ENCODE measurements around the gene ZNF506. TPM values are rescaled to one million over a fixed set of nuclear protein-coding genes. Genes with fewer than 3 reads are reported as not detected.
A peak's percentile ranks its signal among the peaks of the same experiment; 100 is the strongest.
"Not testable (repeated sequence)": the region's sequence is repeated elsewhere in the genome, so short reads cannot be mapped to it uniquely, and the experiment has no call there.

ZNF506 gene
- total and polyA plus RNA-seq, 2 experiments from 2014 or later = 26.0 to 42.1 TPM

- peaks cover 28% of the 10 kb centered on the region for H3K4me1 Mint-ChIP-seq
- DNase-seq (ENCODE audit: low spot score); H3F3A ChIP-seq (replicated peaks; ENCODE audit: low read depth); H3K36me3 ChIP-seq (ENCODE audit: insufficient read depth); H3K9me2 ChIP-seq (ENCODE audit: insufficient read depth); ATAC-seq; H2AFZ ChIP-seq; H3K27me3 ChIP-seq (ENCODE audit: insufficient read depth); H3K27ac Mint-ChIP-seq; H3K4me3 ChIP-seq; H3K27me3 Mint-ChIP-seq (ENCODE audit: insufficient read depth, low read depth, poor library complexity); H3K9me3 Mint-ChIP-seq; H3K4me3 Mint-ChIP-seq; H3K27ac ChIP-seq (ENCODE audit: low read depth): not testable (repeated sequence)
- H3K79me2 ChIP-seq (replicated peaks; ENCODE audit: insufficient read depth) = peaks cover 91% of the 10 kb centered on the region
- peak overlapping the region; percentile 56; the same call in 1 of the 2 replicates for H3K4me2 ChIP-seq
- H3K36me3 Mint-ChIP-seq (ENCODE audit: low read depth) = peaks cover 64% of the 10 kb centered on the region
- peaks cover 67% of the 10 kb centered on the region for H4K20me1 ChIP-seq (replicated peaks; ENCODE audit: insufficient read depth)
- H3K4me1 ChIP-seq (ENCODE audit: insufficient read depth) = peaks cover 29% of the 10 kb centered on the region
Measured at GRCh38 chr19:19870086-19870485, 48.5 kb upstream of the ZNF506 start.

GRCh38 chr19:19866611-19867248 is 45.2 kb upstream of the ZNF506 start:
- ATAC-seq (peak; percentile 77), DNase-seq (ENCODE audit: low spot score) (peak; percentile 95)
- peak overlapping the region; percentile 97 for H3K4me3 Mint-ChIP-seq
- Histone ChIP-seq H2AFZ (no peak overlapping the region), H3K27me3 (ENCODE audit: insufficient read depth) (no peaks in the 10 kb centered on the region), H3K4me1 (ENCODE audit: insufficient read depth) (peaks cover 29% of the 10 kb centered on the region), H3K36me3 (ENCODE audit: insufficient read depth) (no peaks in the 10 kb centered on the region; the same call in 1 of the 2 replicates), H4K20me1 (replicated peaks; ENCODE audit: insufficient read depth) (peaks cover 43% of the 10 kb centered on the region), H3K27ac (ENCODE audit: low read depth) (peak overlapping the region; percentile 98), H3K79me2 (replicated peaks; ENCODE audit: insufficient read depth) (peaks cover 58% of the 10 kb centered on the region), H3K4me2 (peak overlapping the region; percentile 81), H3K9me2 (ENCODE audit: insufficient read depth) (no peaks in the 10 kb centered on the region), H3F3A (replicated peaks; ENCODE audit: low read depth) (no peaks in the 10 kb centered on the region), H3K4me3 (peak overlapping the region; percentile 78)
- H3K27me3 Mint-ChIP-seq (ENCODE audit: insufficient read depth, low read depth, poor library complexity) = peaks cover 10% of the 10 kb centered on the region
- peaks cover 25% of the 10 kb centered on the region for H3K4me1 Mint-ChIP-seq
- peaks cover 3% of the 10 kb centered on the region; the same call in 2 of the 3 replicates for H3K9me3 Mint-ChIP-seq
- H3K36me3 Mint-ChIP-seq (ENCODE audit: low read depth) = peaks cover 33% of the 10 kb centered on the region
- TF ChIP-seq REST (IDR thresholded peaks at IDR 0.05; ENCODE audit: unreplicated experiment) (no peak), POLR2AphosphoS5 (IDR thresholded peaks at IDR 0.05; ENCODE audit: low read depth) (peak; percentile 85), CREB1 (CRISPR knock-in tag; IDR thresholded peaks at IDR 0.05; ENCODE audit: low read depth) (peak; percentile 43; the same call in 1 of the 2 replicates), ETS1 (IDR thresholded peaks at IDR 0.05) (no peak)
- H3K27ac Mint-ChIP-seq = peak overlapping the region; percentile 100

All from GM23338 (cell line).